Measurements from ENCODE around the gene CACNB4. TPM values are rescaled to one million over a fixed set of nuclear protein-coding genes. Genes with fewer than 3 reads are reported as not detected.
"Not testable (repeated sequence)": the region's sequence is repeated elsewhere in the genome, so short reads cannot be mapped to it uniquely, and the experiment has no call there.

The CACNB4 gene
- total and polyA plus RNA-seq, 5 donors = 0.25 to 1.5 (median 0.86) TPM

DNA sequence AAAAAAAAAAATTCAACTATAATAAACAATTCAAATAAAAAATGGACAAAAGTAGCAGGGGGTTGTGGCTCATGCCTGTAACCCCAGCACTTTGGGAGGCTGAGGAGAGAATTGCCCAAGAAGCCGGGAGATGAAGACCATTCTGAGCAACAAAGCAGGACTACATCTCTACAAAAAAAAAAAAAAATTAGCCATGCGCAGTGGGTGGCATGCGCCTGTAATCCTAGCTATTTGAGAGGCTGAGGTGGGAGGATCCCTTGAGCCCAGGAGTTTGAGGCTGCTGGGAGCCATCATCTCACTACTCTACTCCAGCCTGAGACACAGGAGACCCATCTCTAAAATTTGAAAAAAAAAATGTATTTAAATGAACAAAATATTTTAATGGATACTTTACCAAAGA is 4.4 kb upstream of the CACNB4 start:
- intact Hi-C loops (cut with DNase I) = no loop called here
- ATAC-seq (no peak), DNase-seq (no peak)
- no peaks in the 10 kb centered on the region for H3K27me3 ChIP-seq (ENCODE audit: control insufficient read depth, insufficient read depth)
- H3K9me3 ChIP-seq (ENCODE audit: control insufficient read depth, low read length) = no peaks in the 10 kb centered on the region
- H3K4me3 ChIP-seq (ENCODE audit: low read length) = no peak overlapping the region
- WGBS = 95% methylated on average over 3 of the region's 3 CpGs
- H3K27ac ChIP-seq (ENCODE audit: low read length) = no peak overlapping the region
- no peaks in the 10 kb centered on the region for H3K4me1 ChIP-seq (ENCODE audit: control insufficient read depth, insufficient read depth, low read length)

DNA sequence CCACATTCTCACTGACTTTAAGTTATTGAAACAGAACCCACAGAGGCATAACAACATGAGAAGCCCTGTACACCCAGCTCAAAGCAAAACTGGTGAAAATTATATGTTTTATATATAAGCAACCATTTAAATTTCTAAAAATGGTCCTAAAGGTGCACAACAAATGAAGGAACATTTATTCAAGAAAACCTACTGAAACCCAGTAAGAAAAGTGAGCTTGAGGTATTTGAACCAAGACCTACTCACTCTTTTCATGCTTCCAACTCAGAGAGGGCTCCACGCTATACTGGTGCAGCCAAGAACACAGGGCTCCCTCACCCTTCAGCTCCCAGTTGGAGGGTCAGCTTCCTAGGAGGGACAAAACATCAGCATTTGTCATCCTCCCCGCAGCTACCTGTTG is 2.1 kb upstream of the CACNB4 start:
- Histone ChIP-seq H3K9me3 (ENCODE audit: control insufficient read depth, low read length) (no peaks in the 10 kb centered on the region), H3K27me3 (ENCODE audit: control insufficient read depth, insufficient read depth) (no peaks in the 10 kb centered on the region), H3K4me3 (ENCODE audit: low read length) (no peak overlapping the region), H3K27ac (ENCODE audit: low read length) (no peak overlapping the region), H3K4me1 (ENCODE audit: control insufficient read depth, insufficient read depth, low read length) (peaks cover 3% of the 10 kb centered on the region)
- intact Hi-C loops (cut with DNase I) = no loop called here
- WGBS = 83% methylated on average over 2 of the region's 2 CpGs
- ATAC-seq = no peak
- no peak for DNase-seq

DNA sequence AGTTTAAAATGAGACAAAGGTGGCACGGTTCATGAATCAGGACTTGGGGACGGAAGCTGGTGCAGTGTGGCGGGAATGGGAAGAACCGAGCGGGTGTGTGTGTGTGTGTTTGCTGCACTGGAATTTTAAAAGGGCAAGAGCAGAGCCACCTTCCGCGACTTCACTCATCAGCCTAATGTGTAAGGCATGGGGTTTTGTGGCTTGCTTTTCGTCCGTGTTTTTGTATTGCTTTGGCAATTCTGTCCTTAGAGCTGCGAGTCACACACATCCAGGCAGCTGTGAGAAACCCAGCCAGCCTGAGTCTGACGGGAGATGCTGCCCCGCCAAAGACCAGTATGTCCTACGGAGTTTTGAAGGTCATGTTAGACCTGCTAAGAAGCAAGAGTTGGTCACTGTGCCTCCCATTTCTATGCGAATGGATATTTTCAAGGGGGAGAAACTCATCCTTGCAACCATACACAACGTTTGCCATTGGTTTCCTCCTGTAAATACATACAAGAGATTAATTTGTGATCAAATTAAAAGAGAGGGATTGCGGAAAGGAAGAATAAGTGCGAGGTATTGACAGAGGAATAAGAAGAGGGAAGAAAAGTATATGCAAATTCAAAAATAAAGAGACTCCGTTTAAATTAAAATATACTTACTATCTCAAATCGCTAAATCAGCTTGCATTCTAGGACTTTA is 665 bp upstream of the CACNB4 start:
- peak overlapping the region; percentile 69 for H3K4me3 ChIP-seq (ENCODE audit: low read length)
- H3K4me1 ChIP-seq (ENCODE audit: control insufficient read depth, insufficient read depth, low read length) = peaks cover 3% of the 10 kb centered on the region
- H3K27ac ChIP-seq (ENCODE audit: low read length) = no peak overlapping the region
- no peaks in the 10 kb centered on the region for H3K27me3 ChIP-seq (ENCODE audit: control insufficient read depth, insufficient read depth)
- 13% methylated on average over 19 of the region's 19 CpGs for WGBS
- DNase-seq (no peak), ATAC-seq (peak; percentile 12 to 19)
- no peaks in the 10 kb centered on the region for H3K9me3 ChIP-seq (ENCODE audit: control insufficient read depth, low read length)
- intact Hi-C loops (cut with DNase I) = no loop called here

DNA sequence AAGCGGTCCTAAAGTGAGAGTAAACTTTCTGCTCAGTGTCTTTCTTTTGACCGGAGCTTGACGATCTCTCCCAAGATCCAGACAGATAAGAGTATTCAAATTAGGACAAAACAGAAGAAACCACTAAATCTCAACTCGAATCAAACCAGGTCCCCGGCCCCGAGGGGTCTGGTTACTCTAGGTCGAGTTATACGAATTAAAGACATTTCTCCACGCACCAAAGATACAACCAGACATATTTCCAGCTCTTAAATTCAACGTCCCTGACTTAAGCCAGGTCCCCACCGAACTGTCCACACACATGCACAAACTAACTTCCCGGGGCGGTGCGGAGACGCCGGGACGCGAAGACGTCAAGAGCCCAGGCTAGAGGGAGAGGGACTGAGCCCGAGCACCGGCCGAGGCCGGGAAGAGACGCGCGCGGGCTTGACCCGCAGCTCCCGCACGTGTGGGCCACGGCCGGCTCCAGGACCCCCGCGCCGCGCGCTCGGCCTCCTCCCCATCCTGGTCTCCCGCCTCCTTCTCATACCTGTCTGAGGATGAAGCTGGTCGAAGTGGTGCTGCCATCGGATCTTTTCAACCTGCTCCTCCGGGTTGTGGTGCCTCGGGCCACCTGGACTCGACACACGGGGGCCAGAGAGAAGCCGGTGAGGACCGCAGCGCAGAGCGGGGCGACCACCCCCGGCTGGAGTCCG is 896 bp downstream of the CACNB4 start:
- DNase-seq (peak; percentile 30 to 71 (median 64)), ATAC-seq (peak; percentile 73 to 84)
- intact Hi-C loops (cut with DNase I) = no loop called here
- peaks cover 3% of the 10 kb centered on the region for H3K4me1 ChIP-seq (ENCODE audit: control insufficient read depth, insufficient read depth, low read length)
- peak overlapping the region; percentile 69 for H3K4me3 ChIP-seq (ENCODE audit: low read length)
- no peaks in the 10 kb centered on the region for H3K27me3 ChIP-seq (ENCODE audit: control insufficient read depth, insufficient read depth)
- 1% methylated on average over 52 of the region's 52 CpGs for WGBS
- H3K9me3 ChIP-seq (ENCODE audit: control insufficient read depth, low read length) = no peaks in the 10 kb centered on the region
- H3K27ac ChIP-seq (ENCODE audit: low read length) = no peak overlapping the region

DNA sequence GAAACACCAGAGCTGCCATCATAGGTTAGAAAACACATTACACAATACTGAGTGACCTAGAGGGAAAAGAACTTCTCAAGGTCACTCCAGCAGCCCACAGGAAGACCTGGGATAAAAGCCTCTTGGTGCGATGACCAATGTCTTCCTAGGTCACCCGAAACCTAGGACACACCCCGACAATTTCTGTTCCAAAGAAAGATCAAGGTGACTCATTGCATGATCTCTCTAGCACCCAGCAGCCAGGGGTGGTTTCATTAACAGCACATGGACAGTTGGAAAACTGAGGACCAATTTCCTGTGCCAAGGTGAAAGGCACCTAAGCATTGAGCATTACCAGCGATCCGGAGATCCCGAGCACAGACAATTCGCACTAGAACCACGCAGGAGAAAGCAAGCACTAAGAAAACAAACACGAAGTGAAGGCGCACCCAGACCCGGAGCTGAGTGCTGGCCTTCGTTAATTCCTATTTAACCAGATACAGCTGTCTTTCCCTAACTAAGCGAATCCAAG is 1.5 kb downstream of the CACNB4 start:
- peaks cover 3% of the 10 kb centered on the region for H3K4me1 ChIP-seq (ENCODE audit: control insufficient read depth, insufficient read depth, low read length)
- H3K27me3 ChIP-seq (ENCODE audit: control insufficient read depth, insufficient read depth) = no peaks in the 10 kb centered on the region
- peak overlapping the region; percentile 69 for H3K4me3 ChIP-seq (ENCODE audit: low read length)
- ATAC-seq (peak; percentile 29 to 60), DNase-seq (no peak)
- H3K27ac ChIP-seq (ENCODE audit: low read length) = no peak overlapping the region
- intact Hi-C loops (cut with DNase I) = no loop called here
- 10% methylated on average over 13 of the region's 13 CpGs for WGBS
- H3K9me3 ChIP-seq (ENCODE audit: control insufficient read depth, low read length) = no peaks in the 10 kb centered on the region

DNA sequence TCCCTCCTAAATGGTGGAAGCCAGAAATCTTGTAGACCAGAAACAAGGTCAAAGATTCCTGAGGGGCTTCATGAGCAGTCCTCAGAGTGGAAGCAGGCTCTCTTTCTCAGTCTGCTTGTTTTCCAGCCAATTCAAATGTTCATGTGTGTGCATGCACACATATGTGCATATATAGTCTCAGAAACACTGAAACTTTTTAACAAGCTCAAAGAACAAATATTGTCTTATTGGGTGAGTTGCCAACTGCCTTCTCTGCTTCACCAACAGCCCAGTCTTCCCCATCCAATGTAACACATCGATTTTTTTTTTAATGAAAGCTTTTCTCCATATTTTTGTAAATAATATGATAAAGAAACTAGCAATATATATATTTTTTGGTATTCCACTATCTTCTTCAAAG is 3.7 kb downstream of the CACNB4 start:
- no peak overlapping the region for H3K4me3 ChIP-seq (ENCODE audit: low read length)
- WGBS = 84% methylated on average over 1 of the region's 1 CpG
- DNase-seq (no peak), ATAC-seq (no peak)
- H3K4me1 ChIP-seq (ENCODE audit: control insufficient read depth, insufficient read depth, low read length) = peaks cover 3% of the 10 kb centered on the region
- no peak overlapping the region for H3K27ac ChIP-seq (ENCODE audit: low read length)
- no peaks in the 10 kb centered on the region for H3K9me3 ChIP-seq (ENCODE audit: control insufficient read depth, low read length)
- H3K27me3 ChIP-seq (ENCODE audit: control insufficient read depth, insufficient read depth) = no peaks in the 10 kb centered on the region
- intact Hi-C loops (cut with DNase I) = no loop called here

DNA sequence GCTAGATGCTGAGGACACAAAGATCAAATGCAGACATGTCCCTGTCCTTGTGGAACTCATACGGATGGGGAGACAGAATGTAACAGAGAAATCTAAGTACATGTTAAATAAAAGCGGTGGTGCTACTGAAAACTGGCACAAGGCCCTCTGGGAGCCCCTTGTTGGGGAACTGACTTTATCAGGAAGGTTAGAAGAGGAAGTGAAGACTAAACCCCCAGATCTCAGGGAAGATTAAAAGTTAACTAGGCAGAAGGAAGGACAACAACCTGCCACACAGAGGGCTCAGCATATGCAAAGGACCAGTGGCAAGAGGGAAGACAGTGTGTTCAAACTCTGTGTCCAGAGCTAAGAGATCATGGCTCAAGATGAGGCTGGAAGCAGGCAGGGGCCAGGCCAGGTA is 4.8 kb downstream of the CACNB4 start:
- WGBS = 83% methylated on average over 2 of the region's 2 CpGs
- intact Hi-C loops (cut with DNase I) = no loop called here
- H3K4me3 ChIP-seq (ENCODE audit: low read length) = no peak overlapping the region

DNA sequence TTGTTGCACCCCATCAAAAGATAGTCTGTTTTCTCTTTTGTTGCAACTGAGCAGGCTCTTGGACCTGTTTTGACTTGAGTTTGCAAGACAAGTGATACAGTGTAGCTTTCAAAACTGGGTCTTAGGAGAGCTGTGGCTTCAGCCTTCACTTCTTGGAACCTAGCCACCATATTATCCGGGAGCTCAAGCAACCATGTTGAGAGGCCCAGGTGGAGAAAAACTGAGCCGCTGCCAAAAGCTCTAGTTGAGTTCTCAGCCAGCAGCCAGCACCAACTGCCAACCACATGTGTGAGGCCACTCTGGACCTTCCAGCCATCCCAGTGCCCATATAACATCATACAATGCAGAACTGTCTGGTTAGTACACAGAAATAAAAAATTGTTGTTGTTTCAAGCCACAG is 5.4 kb downstream of the CACNB4 start:
- no peaks in the 10 kb centered on the region for H3K27me3 ChIP-seq (ENCODE audit: control insufficient read depth, insufficient read depth)
- ATAC-seq (no peak), DNase-seq (no peak)
- H3K27ac ChIP-seq (ENCODE audit: low read length) = no peak overlapping the region
- no peaks in the 10 kb centered on the region for H3K9me3 ChIP-seq (ENCODE audit: control insufficient read depth, low read length)
- intact Hi-C loops (cut with DNase I) = no loop called here
- H3K4me3 ChIP-seq (ENCODE audit: low read length) = no peak overlapping the region
- H3K4me1 ChIP-seq (ENCODE audit: control insufficient read depth, insufficient read depth, low read length) = peaks cover 3% of the 10 kb centered on the region
- 48% methylated on average over 2 of the region's 2 CpGs for WGBS

More for the DNA sequence above, 4.8 kb downstream of the CACNB4 start:
- no peaks in the 10 kb centered on the region for H3K27me3 ChIP-seq (ENCODE audit: control insufficient read depth, insufficient read depth)
- no peaks in the 10 kb centered on the region for H3K9me3 ChIP-seq (ENCODE audit: control insufficient read depth, low read length)
- peaks cover 3% of the 10 kb centered on the region for H3K4me1 ChIP-seq (ENCODE audit: control insufficient read depth, insufficient read depth, low read length)
- DNase-seq (no peak), ATAC-seq (no peak)
- no peak overlapping the region for H3K27ac ChIP-seq (ENCODE audit: low read length)

DNA sequence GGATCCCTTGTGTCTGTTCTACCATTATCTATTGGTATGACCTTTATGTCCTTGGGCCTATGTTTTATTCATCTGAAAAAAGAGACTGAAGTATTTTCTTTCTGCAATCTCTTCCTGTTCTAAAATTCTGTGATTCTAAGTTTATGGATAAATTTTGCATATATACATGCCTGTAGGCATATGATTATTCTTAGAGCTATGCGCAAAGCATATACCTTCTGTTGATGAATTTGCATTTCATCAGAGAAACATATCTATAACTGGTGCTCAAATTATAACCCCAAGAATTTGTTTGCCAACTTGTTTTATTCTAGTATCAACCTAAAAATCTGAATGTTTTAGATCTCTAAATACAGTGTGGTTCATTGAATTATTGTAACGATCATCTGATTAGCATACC is 6.7 kb downstream of the CACNB4 start:
- intact Hi-C loops (cut with DNase I) = no loop called here
- H3K27ac ChIP-seq (ENCODE audit: low read length) = no peak overlapping the region
- no peaks in the 10 kb centered on the region for H3K4me1 ChIP-seq (ENCODE audit: control insufficient read depth, insufficient read depth, low read length)
- no peaks in the 10 kb centered on the region for H3K27me3 ChIP-seq (ENCODE audit: control insufficient read depth, insufficient read depth)
- H3K4me3 ChIP-seq (ENCODE audit: low read length) = no peak overlapping the region
- ATAC-seq (no peak), DNase-seq (no peak)
- over 99% methylated on average over 2 of the region's 2 CpGs for WGBS
- H3K9me3 ChIP-seq (ENCODE audit: control insufficient read depth, low read length) = no peaks in the 10 kb centered on the region

DNA sequence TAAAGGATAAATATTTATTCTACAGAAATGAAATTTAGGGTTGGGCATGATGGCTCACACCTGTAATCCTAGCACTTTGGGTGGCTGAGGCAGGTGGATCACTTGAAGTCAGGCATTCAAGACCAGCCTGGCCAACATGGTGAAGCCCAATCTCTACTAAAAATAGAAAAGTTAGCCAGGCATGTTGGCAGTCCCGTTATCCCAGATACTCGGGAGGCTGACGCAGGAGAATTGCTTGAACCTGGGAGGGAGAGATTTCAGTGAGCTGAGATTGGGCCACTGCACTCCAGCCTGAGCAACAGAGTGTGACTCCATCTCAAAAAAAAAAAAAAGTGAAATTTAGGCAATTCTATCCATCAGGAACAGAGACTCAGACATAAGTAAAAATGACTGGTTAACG is 8.1 kb downstream of the CACNB4 start:
- not testable (repeated sequence) for ATAC-seq

DNA sequence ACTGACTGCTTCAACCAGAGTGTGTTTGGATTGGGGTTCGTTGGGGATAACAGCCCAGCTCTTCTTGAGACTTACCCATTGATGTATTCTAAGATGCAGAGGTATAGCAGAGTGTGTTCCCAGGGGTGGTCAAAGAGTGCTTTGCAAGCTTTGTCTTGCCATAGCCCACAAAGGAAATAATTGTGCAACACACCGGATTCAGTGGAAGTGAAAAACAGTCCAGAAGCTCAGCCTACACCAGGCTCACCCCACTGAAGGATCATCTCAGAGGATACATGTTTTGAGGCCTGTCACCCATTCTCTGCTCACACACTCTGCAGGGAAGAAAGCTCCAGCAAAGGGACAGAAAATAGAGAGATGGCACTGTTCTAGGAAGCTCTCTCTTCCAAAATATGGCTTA is 9.6 kb downstream of the CACNB4 start:
- H3K4me3 ChIP-seq (ENCODE audit: low read length) = no peak overlapping the region
- no peaks in the 10 kb centered on the region for H3K9me3 ChIP-seq (ENCODE audit: control insufficient read depth, low read length)
- no peaks in the 10 kb centered on the region for H3K27me3 ChIP-seq (ENCODE audit: control insufficient read depth, insufficient read depth)
- DNase-seq (no peak), ATAC-seq (peak in 1 of 2 donors; percentile 38)
- WGBS = 80% methylated on average over 2 of the region's 2 CpGs
- no peaks in the 10 kb centered on the region for H3K4me1 ChIP-seq (ENCODE audit: control insufficient read depth, insufficient read depth, low read length)
- intact Hi-C loops (cut with DNase I) = no loop called here
- H3K27ac ChIP-seq (ENCODE audit: low read length) = no peak overlapping the region

More for the DNA sequence above, 8.1 kb downstream of the CACNB4 start:
- intact Hi-C loops (cut with DNase I); H3K4me1 ChIP-seq (ENCODE audit: control insufficient read depth, insufficient read depth, low read length); DNase-seq; H3K27me3 ChIP-seq (ENCODE audit: control insufficient read depth, insufficient read depth); H3K4me3 ChIP-seq (ENCODE audit: low read length); H3K27ac ChIP-seq (ENCODE audit: low read length); H3K9me3 ChIP-seq (ENCODE audit: control insufficient read depth, low read length): not testable (repeated sequence)
- 76% methylated on average over 4 of the region's 4 CpGs for WGBS
